ENCODE measurements around the gene TMEM255B. TPM values are rescaled to one million over a fixed set of nuclear protein-coding genes. Genes with fewer than 3 reads are reported as not detected.

TMEM255B gene
- total RNA-seq, 1 experiment from 2014 or later, result 7.0 TPM

DNA sequence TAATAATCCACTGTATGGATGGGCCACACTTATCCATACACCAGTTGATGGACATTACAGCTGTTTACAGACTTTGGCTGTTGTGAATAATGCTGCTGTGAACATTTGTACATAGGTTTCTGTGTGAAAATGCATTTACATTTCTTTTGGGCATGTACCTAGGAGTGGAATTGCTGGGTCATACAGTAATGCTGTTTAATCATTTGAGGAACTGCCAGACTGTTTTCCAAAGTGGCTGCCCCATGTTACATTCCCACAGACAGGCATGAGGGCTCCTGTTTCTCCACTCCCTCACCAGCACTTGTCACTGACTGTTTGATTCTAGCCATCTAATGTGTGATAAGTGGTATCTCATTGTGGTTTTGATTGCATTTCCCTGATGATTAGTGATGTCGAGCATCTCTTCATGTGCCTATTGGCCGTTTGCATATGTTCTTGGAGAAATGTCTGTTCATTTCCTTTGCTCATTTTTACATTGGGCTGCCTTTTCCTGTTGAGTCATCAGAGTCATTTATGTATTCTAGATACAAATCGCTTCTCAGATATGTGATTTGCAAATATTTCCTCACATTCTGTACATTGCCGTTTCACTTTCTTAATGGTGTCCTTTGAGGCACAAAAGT lies 12.8 kb downstream of the TMEM255B start:
- Mint-ChIP-seq H3K4me1 (ENCODE audit: insufficient read depth, unreplicated experiment) (no peaks in the 10 kb centered on the region), H3K4me3 (ENCODE audit: unreplicated experiment) (no peak overlapping the region), H3K9me3 (ENCODE audit: unreplicated experiment) (peaks cover 8% of the 10 kb centered on the region), H3K36me3 (ENCODE audit: insufficient read depth, unreplicated experiment) (no peaks in the 10 kb centered on the region), H3K27me3 (ENCODE audit: insufficient read depth, unreplicated experiment) (no peaks in the 10 kb centered on the region), H3K27ac (ENCODE audit: low read depth, unreplicated experiment) (no peak overlapping the region)
- peak; percentile 36 for DNase-seq (ENCODE audit: unreplicated experiment)
- intact Hi-C loops (cut with micrococcal nuclease), result no loop called here
- TF ChIP-seq, protein P1, sequence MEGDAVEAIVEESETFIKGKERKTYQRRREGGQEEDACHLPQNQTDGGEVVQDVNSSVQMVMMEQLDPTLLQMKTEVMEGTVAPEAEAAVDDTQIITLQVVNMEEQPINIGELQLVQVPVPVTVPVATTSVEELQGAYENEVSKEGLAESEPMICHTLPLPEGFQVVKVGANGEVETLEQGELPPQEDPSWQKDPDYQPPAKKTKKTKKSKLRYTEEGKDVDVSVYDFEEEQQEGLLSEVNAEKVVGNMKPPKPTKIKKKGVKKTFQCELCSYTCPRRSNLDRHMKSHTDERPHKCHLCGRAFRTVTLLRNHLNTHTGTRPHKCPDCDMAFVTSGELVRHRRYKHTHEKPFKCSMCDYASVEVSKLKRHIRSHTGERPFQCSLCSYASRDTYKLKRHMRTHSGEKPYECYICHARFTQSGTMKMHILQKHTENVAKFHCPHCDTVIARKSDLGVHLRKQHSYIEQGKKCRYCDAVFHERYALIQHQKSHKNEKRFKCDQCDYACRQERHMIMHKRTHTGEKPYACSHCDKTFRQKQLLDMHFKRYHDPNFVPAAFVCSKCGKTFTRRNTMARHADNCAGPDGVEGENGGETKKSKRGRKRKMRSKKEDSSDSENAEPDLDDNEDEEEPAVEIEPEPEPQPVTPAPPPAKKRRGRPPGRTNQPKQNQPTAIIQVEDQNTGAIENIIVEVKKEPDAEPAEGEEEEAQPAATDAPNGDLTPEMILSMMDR (IDR thresholded peaks at IDR 0.05; ENCODE audit: unreplicated experiment), result no peak
- BruUV-seq (replicated peaks), result no TSS peak
- CTCF ChIA-PET, result no interaction called here
- POLR2A ChIA-PET, result no interaction called here

DNA sequence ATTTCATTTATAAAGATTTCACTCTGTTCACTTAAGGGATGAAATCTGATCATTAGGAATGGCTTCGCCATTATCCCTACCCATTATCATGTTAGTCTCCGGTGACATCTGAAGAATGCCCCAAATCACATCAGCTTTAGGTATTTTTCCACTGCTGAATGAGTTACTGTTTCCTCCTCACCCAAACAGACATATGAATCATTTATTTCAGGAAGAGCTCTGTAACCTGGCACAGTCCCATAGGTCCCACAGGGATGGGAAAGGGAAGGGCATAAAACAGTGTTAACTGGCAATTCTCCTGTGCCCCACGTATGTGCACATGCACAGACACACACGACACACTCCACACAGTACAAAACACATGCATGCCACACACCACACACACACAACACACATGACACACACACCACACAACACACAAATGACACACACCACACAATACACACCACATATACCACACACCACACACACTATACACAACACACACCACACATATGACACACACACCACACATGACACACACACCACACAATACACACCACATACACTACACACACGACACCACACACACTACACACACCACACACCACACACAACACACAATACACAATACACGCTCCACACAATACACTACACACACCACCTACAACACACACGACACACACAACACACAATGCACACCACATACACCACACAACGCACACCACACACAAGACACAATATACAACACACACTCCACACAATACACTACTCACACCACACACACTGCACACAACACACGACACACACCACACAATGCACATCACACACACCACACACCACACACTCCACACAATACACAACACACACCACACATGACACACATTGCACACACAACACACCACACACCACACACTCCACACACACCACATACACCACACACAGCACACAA lies 15.4 kb downstream of the TMEM255B start:
- Mint-ChIP-seq H3K4me3 (ENCODE audit: unreplicated experiment) (no peak overlapping the region), H3K27me3 (ENCODE audit: insufficient read depth, unreplicated experiment) (no peaks in the 10 kb centered on the region), H3K4me1 (ENCODE audit: insufficient read depth, unreplicated experiment) (no peaks in the 10 kb centered on the region), H3K9me3 (ENCODE audit: unreplicated experiment) (peaks cover 8% of the 10 kb centered on the region), H3K27ac (ENCODE audit: low read depth, unreplicated experiment) (no peak overlapping the region), H3K36me3 (ENCODE audit: insufficient read depth, unreplicated experiment) (no peaks in the 10 kb centered on the region)
- no TSS peak for BruUV-seq (replicated peaks)
- intact Hi-C loops (cut with micrococcal nuclease), result no loop called here
- TF ChIP-seq, protein P1 (IDR thresholded peaks at IDR 0.05; ENCODE audit: unreplicated experiment), result no peak
- POLR2A ChIA-PET, result interaction anchor here (0.6 to 0.7 kb wide), 3 partner anchors 30 to 140 kb away, joined by 3 to 5 read pairs (median 5); no protein-coding TSS in a partner anchor
- peak; percentile 77 for DNase-seq (ENCODE audit: unreplicated experiment)
- CTCF ChIA-PET, result no interaction called here

DNA sequence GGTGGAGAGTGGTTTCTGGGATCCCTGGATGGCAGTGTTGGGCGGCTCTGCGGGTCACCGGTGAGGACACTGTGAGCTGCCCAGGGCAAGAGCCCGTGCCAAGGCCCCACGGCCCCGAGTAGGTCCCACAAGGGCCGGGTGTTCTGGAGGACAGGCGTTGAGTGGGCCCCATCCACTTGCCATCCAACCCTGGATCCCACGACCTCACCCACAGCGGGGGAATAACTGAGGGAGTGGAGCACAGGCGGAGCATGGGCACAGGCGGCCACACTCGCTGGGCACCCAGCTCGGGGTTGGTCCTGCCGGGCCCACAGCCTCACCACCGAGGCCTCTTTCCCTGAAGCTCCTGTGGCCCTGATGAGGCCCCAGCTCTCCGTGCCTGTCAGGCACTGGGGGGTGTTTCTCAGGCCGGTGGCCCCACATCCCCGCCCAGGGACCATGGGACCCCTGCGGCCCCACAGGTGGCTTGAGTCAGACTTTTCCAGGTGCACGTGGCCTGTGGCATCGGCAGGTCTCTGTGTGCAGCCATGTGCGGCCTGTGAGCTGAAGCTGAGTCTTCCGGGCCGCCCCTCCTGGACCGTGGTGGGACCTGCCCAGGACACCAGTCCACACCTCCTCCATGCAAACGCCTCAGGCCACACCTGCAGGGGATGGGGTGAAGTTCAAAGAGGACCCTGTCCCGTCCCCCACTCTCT lies 16.6 kb downstream of the TMEM255B start:
- H3K27me3 Mint-ChIP-seq (ENCODE audit: insufficient read depth, unreplicated experiment), result no peaks in the 10 kb centered on the region
- no TSS peak for BruUV-seq (replicated peaks)
- no peaks in the 10 kb centered on the region for H3K4me1 Mint-ChIP-seq (ENCODE audit: insufficient read depth, unreplicated experiment)
- ChIA-PET POLR2A (no interaction called here), CTCF (no interaction called here)
- H3K9me3 Mint-ChIP-seq (ENCODE audit: unreplicated experiment), result peaks cover 8% of the 10 kb centered on the region
- H3K4me3 Mint-ChIP-seq (ENCODE audit: unreplicated experiment), result no peak overlapping the region
- no peak overlapping the region for H3K27ac Mint-ChIP-seq (ENCODE audit: low read depth, unreplicated experiment)
- no peaks in the 10 kb centered on the region for H3K36me3 Mint-ChIP-seq (ENCODE audit: insufficient read depth, unreplicated experiment)
- TF ChIP-seq, protein P1 (IDR thresholded peaks at IDR 0.05; ENCODE audit: unreplicated experiment), result no peak
- DNase-seq (ENCODE audit: unreplicated experiment), result no peak
- intact Hi-C loops (cut with micrococcal nuclease), result no loop called here

Measured in MCF 10A (cell line).